Lower leg skin (tissue), 3 donors: ENCODE measurements around the gene C1orf21.

Source experiments
- POLR2A ChIP-seq, 2 donors: fragments of 450-650 bp; IDR thresholded peaks; one replicate each; pipeline ENCODE4 v1.6.1; 2016 to 2017; ENCODE audit warnings: antibody characterized with exemption in 2 of 2, mild to moderate bottlenecking in 1 of 2, moderate library complexity in 1 of 2
- TF ChIP-seq, protein P1 (sequence below), 3 donors: fragments of 450-650 bp; IDR thresholded peaks; one replicate each; pipeline ENCODE4 v1.5.1; 2016; ENCODE audit warnings: antibody characterized with exemption in 3 of 3, mild to moderate bottlenecking in 3 of 3, moderate library complexity in 2 of 3

DNA sequence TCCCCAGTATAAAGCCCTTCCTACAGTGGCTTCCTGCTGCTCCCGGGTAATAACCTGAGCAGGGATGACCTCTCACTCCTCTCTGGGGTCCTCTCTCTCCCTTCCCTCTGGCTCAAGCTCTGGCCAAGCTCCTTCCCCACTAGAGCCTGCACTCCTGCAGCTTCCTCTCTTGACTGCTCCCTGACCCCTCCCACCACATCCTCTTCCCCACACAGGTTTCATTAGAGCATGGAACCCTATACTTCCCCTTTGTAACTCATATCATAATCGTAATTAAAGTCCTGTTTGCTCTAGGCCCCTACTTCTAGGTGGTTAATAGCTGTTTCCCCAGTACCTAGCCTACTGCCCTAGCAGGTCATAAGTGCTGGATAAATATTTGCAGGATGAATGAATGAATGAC lies 146.2 kb downstream of the C1orf21 start:
- TF ChIP-seq, protein P1, sequence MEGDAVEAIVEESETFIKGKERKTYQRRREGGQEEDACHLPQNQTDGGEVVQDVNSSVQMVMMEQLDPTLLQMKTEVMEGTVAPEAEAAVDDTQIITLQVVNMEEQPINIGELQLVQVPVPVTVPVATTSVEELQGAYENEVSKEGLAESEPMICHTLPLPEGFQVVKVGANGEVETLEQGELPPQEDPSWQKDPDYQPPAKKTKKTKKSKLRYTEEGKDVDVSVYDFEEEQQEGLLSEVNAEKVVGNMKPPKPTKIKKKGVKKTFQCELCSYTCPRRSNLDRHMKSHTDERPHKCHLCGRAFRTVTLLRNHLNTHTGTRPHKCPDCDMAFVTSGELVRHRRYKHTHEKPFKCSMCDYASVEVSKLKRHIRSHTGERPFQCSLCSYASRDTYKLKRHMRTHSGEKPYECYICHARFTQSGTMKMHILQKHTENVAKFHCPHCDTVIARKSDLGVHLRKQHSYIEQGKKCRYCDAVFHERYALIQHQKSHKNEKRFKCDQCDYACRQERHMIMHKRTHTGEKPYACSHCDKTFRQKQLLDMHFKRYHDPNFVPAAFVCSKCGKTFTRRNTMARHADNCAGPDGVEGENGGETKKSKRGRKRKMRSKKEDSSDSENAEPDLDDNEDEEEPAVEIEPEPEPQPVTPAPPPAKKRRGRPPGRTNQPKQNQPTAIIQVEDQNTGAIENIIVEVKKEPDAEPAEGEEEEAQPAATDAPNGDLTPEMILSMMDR (IDR thresholded peaks at IDR 0.05), result no peak
- no peak for TF ChIP-seq POLR2A (IDR thresholded peaks at IDR 0.05)
